Bone marrow (tissue), 2 donors: ENCODE data around the gene ZNF709.
A peak's percentile ranks its signal among the peaks of the same experiment; 100 is the strongest.
"Not testable (repeated sequence)": the region's sequence is repeated elsewhere in the genome, so short reads cannot be mapped to it uniquely, and the experiment has no call there.

ENCODE experiments used
- DNase-seq, 2 donors: peaks; one replicate each; lab custom pipeline; 2025; lab: John Stamatoyannopoulos, UW

Gene ZNF709

GRCh38 chr19:12450844-12451243 lies 33.8 kb downstream of the ZNF709 start:
- no peak for DNase-seq

GRCh38 chr19:12448808-12449207 lies 35.8 kb downstream of the ZNF709 start:
- no peak for DNase-seq

GRCh38 chr19:12440541-12441316 lies 43.9 kb downstream of the ZNF709 start, which contains the start of gene ZNF443:
TSS of gene ZNF443 (minus strand) at chr19:12441021. CDS start at chr19:12440914, 107 bp downstream.
- peak; percentile 88 to 91 for DNase-seq

- peak in 1 of 2 donors; percentile 0 for DNase-seq
Measured at GRCh38 chr19:12439686-12440540, 44.7 kb downstream of the ZNF709 start.

- DNase-seq: not testable (repeated sequence)
Measured at GRCh38 chr19:12430726-12431299, 53.8 kb downstream of the ZNF709 start.

GRCh38 chr19:12425888-12426274 lies 58.7 kb downstream of the ZNF709 start:
- no peak for DNase-seq

GRCh38 chr19:12425236-12425887 lies 59.3 kb downstream of the ZNF709 start:
- no peak for DNase-seq

- DNase-seq: not testable (repeated sequence)
Measured at GRCh38 chr19:12417273-12417672, 67.3 kb downstream of the ZNF709 start.

GRCh38 chr19:12411893-12412292 lies 72.7 kb downstream of the ZNF709 start:
- DNase-seq: no peak
